ENCODE measurements around the gene MFAP3.

Gene MFAP3

GRCh38 chr5:154093142-154093532, 54.4 kb downstream of the MFAP3 start:
- no peak for DNase-seq (ENCODE audit: extremely low read depth, low read depth)
- no peak for TF ChIP-seq CTCF (IDR thresholded peaks at IDR 0.05; ENCODE audit: low read depth, low read length, missing control alignments)
- no peak overlapping the region for H3K4me3 ChIP-seq (replicated peaks; ENCODE audit: low read depth, low read length)

GRCh38 chr5:154095904-154096303, 57.1 kb downstream of the MFAP3 start:
- TF ChIP-seq CTCF (IDR thresholded peaks at IDR 0.05; ENCODE audit: low read depth, low read length, missing control alignments), result no peak
- no peak overlapping the region for H3K4me3 ChIP-seq (replicated peaks; ENCODE audit: low read depth, low read length)
- DNase-seq (ENCODE audit: extremely low read depth, low read depth), result no peak

- no peak overlapping the region for H3K4me3 ChIP-seq (replicated peaks; ENCODE audit: low read depth, low read length)
- no peak for DNase-seq (ENCODE audit: extremely low read depth, low read depth)
- TF ChIP-seq CTCF (IDR thresholded peaks at IDR 0.05; ENCODE audit: low read depth, low read length, missing control alignments), result no peak
Observed at GRCh38 chr5:154097031-154097430, 58.3 kb downstream of the MFAP3 start.

- no peak overlapping the region for H3K4me3 ChIP-seq (replicated peaks; ENCODE audit: low read depth, low read length)
- no peak for TF ChIP-seq CTCF (IDR thresholded peaks at IDR 0.05; ENCODE audit: low read depth, low read length, missing control alignments)
- DNase-seq (ENCODE audit: extremely low read depth, low read depth), result no peak
Observed at GRCh38 chr5:154098465-154098864, 59.7 kb downstream of the MFAP3 start.

- no peak for TF ChIP-seq CTCF (IDR thresholded peaks at IDR 0.05; ENCODE audit: low read depth, low read length, missing control alignments)
- H3K4me3 ChIP-seq (replicated peaks; ENCODE audit: low read depth, low read length), result no peak overlapping the region
- DNase-seq (ENCODE audit: extremely low read depth, low read depth), result no peak
Observed at GRCh38 chr5:154101184-154101583, 62.4 kb downstream of the MFAP3 start.

- TF ChIP-seq CTCF (IDR thresholded peaks at IDR 0.05; ENCODE audit: low read depth, low read length, missing control alignments), result no peak
- H3K4me3 ChIP-seq (replicated peaks; ENCODE audit: low read depth, low read length), result no peak overlapping the region
- no peak for DNase-seq (ENCODE audit: extremely low read depth, low read depth)
Observed at GRCh38 chr5:154103233-154103632, 64.5 kb downstream of the MFAP3 start.
